Measurements from ENCODE around the gene DYNC1H1.

Gene DYNC1H1

DNA sequence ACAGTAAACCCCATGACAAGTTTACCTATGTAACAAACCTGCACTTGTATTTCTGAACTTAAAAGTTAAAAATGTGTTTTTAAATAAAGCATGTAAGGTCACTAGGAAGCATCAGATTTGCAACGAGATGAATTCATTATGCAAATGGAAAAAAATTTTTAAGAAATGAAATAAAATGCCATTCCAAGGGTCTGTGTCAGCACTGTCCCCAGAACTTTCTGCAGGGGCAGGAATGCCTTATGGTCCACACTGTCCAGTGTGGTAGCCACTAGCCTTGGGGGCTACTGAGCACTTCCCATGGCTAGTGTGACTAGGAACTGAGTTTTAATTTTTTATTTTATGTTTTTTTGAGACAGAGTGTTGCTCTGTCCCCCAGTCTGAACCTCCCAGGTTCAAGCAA lies 73.3 kb downstream of the DYNC1H1 start:
- DNase-seq (ENCODE audit: low read depth): no peak

GRCh38 chr14:102039157-102039556 lies 74.8 kb downstream of the DYNC1H1 start:
- DNase-seq (ENCODE audit: low read depth): no peak

GRCh38 chr14:102040153-102040552 lies 75.8 kb downstream of the DYNC1H1 start:
- DNase-seq (ENCODE audit: low read depth): no peak

DNA sequence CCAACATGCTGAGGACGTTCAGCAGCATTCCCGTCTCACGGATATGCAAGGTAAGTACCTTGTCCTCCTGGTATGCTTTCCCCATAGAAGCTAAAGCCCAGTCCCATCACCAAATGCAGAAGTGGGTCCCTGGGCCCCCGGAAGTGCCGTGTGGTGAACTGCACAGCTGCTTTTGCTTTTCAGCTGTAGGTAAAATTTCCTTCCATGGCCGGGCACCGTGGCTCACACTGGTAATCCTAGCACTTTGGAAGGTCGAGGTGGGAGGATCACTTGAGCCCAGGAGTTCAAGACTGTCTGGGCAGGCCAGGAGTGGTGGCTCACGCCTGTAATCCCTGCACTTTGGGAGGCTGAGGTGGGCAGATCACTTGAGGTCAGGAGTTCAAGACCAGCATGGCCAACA lies 78.3 kb downstream of the DYNC1H1 start:
- DNase-seq (ENCODE audit: low read depth): no peak

GRCh38 chr14:102043251-102044025 lies 79.1 kb downstream of the DYNC1H1 start:
- no peak for DNase-seq (ENCODE audit: low read depth)

DNA sequence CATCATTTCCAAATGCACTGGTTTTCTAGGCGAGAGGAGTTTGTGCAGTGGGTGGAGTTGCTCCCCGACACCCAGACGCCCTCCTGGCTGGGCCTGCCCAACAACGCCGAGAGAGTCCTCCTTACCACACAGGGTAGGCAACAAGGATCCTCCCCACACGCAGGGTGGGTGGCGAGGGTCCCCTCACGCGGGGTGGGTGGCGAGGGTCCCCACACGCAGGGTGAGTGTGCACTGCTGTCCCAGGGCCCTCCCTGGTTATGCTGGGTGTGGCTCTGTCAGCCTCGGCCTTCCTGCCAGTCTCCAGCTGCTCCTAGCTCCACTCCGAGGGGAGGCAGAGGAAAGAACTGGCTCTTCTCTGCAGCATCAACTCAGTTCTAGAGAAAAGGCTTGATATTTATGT lies 80.2 kb downstream of the DYNC1H1 start:
- DNase-seq (ENCODE audit: low read depth): no peak

DNA sequence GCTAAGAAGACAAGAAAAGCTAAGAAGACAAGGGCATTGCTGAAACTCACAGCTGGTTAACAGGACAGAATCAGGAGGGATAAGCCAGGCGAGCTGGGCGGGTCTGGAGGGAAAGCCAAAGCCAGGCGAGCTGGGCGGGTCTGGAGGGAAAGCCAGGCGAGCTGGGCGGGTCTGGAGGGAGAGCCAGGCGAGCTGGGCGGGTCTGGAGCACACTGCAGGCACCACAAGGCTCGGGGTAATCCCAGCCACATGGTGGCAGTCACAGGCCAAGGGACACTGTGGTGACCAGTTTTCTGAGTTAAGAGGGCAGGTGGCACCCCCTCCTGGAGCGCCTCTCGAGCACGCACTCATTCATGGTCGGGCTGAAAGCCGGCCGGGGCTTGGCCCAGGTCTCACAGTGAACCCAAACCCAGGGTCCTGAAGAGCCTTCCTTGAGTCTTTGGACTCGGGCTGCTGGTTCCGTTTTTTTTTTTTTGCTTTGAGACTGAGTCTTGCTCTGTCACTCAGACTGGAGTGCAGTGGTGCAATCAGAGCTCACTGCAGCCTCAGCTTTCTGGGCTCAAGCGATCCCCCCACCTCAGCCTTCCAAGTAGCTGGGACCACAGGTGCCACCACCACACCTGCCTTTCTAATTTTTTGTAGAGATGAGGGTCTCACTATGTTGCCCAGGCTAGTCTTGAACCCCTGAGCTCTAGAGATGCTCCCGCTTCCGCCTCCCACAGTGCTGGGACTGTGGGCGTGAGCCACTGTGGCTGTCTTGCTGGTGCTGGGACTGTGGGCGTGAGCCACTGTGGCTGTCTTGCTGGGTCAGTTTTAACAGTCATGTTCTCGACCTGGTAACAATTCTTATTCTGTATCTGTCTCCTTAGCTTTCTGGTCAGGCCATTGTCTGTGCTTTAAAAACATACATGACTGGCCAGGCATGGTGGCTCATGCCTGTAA lies 82.2 kb downstream of the DYNC1H1 start:
- DNase-seq (ENCODE audit: low read depth): no peak

- no peak for DNase-seq (ENCODE audit: low read depth)
These were observed 83.6 kb downstream of the DYNC1H1 start for GRCh38 chr14:102047808-102048540.

DNA sequence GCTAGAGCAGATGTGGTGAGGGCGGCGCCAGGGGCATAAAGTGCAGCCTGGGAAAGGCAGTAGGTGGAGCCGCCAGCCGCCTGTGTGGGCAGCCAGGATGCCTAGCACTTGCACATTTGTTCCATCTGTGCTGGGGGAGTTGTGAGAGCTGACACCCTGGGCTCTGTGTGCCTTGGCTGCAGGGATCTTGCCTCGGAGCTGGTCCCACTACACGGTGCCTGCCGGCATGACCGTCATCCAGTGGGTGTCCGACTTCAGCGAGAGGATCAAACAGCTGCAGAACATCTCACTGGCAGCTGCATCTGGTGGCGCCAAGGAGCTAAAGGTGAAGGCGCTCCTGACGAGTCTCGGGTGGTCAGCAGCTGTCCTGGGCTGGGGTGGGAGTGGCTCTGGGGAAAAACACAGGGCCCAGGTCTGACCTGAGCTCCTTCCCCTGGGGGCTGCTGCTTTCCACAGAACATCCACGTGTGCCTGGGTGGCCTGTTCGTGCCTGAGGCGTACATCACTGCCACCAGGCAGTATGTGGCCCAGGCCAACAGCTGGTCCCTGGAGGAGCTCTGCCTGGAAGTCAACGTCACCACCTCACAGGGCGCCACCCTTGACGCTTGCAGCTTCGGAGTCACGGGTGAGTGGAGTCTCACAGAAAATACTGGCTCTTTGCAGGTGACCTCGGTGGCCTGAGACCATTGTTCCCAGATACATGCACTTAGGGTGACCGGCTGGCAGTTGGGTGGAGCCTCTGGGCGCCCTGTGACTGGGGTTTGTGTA lies 85.1 kb downstream of the DYNC1H1 start:
- no peak for DNase-seq (ENCODE audit: low read depth)

- no peak for DNase-seq (ENCODE audit: low read depth)
These were observed 85.6 kb downstream of the DYNC1H1 start for GRCh38 chr14:102050026-102050405.

DNA sequence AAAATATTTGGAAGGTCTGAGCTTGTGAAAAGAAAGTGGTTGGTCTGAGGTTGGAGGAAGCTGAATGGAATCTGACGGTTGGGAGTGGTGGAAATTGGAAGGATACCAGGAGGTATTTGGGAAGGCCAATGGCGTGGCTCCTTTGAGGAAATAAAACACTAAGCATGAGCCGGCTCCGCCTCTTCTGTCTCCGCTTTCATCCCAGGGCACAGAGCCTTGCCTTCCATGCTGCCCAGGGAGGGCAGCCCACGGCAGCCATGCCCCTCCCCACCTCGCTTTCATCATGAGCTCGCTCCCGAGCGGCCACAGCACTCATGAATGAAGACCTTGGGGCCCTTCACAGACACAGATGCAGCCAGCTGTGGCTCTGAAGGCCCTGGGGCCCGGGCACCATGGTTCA lies 86.3 kb downstream of the DYNC1H1 start:
- DNase-seq (ENCODE audit: low read depth): no peak

DNA sequence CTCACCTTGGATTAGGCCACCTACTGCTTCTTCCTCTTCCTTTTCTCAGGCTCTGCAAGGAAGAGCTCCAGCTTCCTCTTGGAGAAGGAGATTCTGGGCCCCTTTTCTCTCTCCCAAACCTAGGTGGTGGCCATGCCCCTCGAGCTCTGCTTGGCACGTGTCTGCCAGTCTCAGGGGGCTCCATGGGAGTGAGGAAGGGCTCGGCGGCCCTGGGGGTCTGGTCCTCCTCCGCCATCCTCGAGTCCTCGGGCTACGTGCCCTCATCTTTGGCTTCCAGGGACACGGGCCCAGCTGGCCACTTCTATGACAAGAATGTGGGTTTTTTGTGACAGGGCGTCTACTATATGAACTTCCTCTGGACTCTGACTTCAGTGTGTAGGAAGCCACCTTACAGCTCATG lies 88.1 kb downstream of the DYNC1H1 start:
- no peak for DNase-seq (ENCODE audit: low read depth)

DNA sequence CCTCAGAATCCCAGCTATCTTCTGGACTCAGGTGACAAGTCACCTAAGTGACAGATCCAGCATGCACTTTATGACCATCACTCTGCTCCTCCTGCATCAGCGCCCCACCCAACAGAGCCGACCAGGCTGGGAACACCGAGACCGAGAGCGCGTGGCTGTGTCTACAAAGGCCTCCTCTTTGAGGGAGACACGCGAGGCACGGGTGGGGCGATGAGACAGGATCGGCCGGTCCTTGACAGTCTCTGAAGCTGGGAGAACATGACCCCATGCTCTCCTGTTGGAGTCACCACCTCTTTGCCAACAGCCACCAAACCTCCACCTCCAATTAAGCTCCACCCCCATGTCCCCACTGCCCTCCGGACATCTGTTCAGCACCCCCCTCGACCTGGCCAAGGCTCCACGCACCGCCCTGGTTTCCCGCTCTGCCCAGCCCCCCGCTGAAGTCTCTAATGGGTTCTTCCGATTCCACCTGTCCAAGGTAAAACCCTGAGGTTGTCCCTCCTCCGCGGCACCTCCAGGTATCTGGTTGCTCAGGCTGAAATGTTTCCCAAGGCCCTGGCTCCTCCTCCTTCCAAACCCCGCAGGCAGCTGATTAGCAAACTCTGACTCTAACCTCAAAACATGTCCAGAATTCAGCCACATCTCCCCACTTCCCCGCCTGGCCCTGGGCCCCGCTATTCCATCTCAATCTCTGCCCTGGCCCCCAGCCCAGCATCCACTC lies 91.0 kb downstream of the DYNC1H1 start:
- DNase-seq (ENCODE audit: low read depth): no peak

DNA sequence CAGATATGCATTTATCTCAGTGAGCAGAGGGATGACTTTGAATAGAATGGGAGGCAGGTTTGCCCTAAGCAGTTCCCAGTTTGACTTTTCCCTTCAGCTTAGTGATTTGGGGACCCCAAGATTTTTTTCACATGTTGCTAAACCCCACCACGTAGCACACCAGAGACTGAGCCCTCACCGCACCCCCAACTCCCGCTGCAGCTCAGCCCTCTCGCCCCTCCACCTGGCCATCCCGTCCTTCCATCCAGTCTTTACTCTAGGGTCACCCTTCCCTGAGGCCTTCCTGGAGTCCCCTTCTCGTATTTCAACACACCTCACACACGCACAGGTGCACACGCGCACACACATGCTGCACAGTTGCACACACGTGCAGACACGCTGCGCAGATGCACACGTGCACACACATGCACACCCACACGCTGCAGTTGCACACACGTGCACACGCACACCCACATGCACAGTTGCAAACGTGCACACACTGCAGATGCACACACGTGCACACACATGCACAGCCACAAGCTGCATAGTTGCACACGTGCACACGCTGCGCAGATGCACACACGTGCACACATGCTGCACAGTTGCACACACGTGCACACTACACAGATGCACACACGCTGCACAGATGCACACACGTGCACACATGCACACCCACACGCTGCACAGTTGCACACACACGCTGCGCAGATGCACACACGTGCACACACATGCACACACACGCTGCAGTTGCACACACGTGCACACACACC lies 92.5 kb downstream of the DYNC1H1 start:
- no peak for DNase-seq (ENCODE audit: low read depth)

DNA sequence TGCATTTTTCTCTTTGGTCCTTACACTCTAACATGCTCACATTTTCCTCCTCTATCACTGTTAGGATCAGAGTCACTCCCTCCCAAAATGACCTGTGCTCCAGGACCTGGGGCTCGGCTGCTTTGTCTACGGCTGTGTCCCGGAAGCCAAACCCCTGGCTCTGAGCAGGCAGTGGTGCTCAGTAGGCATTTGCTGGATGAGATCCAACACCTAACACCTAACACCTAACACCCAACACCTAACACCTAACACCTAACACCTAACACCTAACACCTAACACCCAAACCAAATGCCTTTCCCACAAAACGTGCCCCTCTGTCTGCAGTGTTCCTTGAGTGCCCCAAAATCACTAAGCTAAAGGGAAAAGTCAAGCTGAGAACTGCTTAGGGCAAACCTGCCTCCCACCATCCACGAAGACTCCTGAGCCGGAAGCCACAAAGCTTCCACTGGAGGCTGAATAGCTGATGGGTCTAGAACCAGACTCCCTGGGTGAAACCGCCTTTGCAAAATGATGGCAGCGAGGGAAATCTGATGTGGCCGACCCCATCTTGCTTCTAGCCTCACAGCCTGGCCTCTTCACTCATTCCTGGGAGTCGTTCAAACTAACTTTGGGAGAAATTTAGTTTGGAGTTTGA lies 93.2 kb downstream of the DYNC1H1 start:
- DNase-seq (ENCODE audit: low read depth): no peak

DNA sequence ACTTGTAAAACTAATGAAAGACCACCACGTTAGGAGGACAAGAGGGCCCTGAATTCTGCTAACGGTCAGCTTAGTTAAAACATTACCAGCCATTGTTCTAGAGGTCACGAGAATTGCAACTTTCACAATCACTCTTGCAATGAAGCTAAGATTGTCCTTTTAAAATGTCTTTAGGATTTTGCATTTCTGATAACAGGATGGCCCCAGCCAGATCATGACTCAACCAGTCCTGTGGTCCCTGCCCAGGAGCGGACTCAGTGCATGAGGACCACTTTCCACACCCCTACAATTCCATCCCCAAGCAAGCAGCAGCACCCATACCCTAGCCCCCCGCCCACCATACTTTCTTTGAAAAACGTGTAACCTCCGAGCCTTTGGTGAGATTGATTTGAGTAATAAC lies 93.8 kb downstream of the DYNC1H1 start:
- no peak for DNase-seq (ENCODE audit: low read depth)

DNA sequence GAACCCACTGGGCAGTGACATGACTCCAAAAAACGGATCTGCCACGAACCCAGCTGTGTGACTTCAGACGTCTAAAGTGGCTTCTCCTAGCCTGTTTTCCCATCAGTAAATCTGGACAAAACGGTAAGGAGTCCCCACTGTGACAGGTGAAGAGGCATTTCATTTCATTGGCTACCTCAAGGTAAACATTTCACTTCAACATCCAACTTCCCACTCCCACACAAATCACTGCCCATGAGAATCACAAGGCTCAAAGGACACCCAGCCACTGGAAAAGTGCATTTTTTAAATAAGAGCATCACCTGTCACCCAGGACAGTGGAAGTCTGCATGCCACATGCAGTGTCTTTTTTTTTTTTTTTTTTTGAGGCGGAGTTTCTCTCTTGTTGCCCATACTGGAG lies 94.6 kb downstream of the DYNC1H1 start:
- DNase-seq (ENCODE audit: low read depth): no peak

GRCh38 chr14:102063109-102063807 lies 98.9 kb downstream of the DYNC1H1 start:
- peak; percentile 32 for DNase-seq (ENCODE audit: low read depth)

GRCh38 chr14:102063808-102064429 lies 99.5 kb downstream of the DYNC1H1 start:
- DNase-seq (ENCODE audit: low read depth): no peak
